HFFc6 (cell line): ENCODE data around the gene MEP1A. TPM values are rescaled to one million over a fixed set of nuclear protein-coding genes. Genes with fewer than 3 reads are reported as not detected.

Experiments used
- DNase-seq: peaks from one replicate; pipeline ENCODE4 v3.0.0-alpha.2; 2018
- H3K27ac Mint-ChIP-seq: 2 replicates; pipeline ENCODE4 v1.8.0; 2020; ENCODE audit warnings: mild to moderate bottlenecking, mixed read lengths
- H3K27me3 Mint-ChIP-seq: 2 replicates; pipeline ENCODE4 v1.8.0; 2021; ENCODE audit warnings: mild to moderate bottlenecking, moderate library complexity, mixed read lengths; ENCODE audit not compliant: insufficient read depth
- H3K36me3 Mint-ChIP-seq: 2 replicates; pipeline ENCODE4 v1.8.0; 2021; ENCODE audit warnings: low read depth, mixed read lengths
- H3K4me1 Mint-ChIP-seq: 2 replicates; pipeline ENCODE4 v1.8.0; 2020; ENCODE audit warnings: low read depth, mixed read lengths
- H3K4me3 Mint-ChIP-seq: 2 replicates; pipeline ENCODE4 v1.8.0; 2020; ENCODE audit warnings: mild to moderate bottlenecking, moderate library complexity, mixed read lengths
- H3K9me3 Mint-ChIP-seq: 2 replicates; pipeline ENCODE4 v1.8.0; 2020; ENCODE audit warnings: mild to moderate bottlenecking, mixed read lengths
- total RNA-seq, 6 experiments: library from RNA; stranded (reverse); fragmentation: NEBNext Ultra II Directional; extraction: Animal tissue kit (Norgen Biotek cat#: 25700); gene quantifications; 2 replicates in 1 of 6; 3 replicates in 5 of 6; pipeline ENCODE4 v1.2.3, GENCODE V29; 2021
- TF ChIP-seq, protein P1 (sequence below): fragments of 200-600 bp; sonication (generic); IDR thresholded peaks from 2 replicates; pipeline ENCODE4 v1.5.0; 2021; ENCODE audit warnings: antibody characterized with exemption, mild to moderate bottlenecking

MEP1A gene
- total RNA-seq, 6 experiments from 2014 or later, result not detected

DNA sequence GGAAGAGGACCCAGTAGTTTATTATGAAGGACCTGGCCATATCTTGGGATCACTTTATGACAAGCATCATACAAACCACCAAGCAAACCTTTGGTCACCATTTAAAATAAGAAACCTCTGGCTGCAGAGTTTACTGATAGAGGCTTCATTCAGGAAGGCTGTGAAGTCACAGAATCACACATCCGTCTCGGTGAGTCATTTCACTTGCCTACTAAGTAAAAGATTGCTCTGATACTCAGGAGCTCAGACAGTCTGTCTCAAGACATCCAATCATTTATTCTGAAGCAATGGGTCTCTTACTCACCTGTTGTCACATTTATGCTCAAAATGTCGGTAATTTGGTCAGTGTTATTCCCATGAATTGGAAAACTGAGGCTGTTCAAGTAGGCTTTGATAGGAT is 94.8 kb downstream of the MEP1A start:
- H3K27ac Mint-ChIP-seq, result no peak overlapping the region
- H3K4me1 Mint-ChIP-seq, result no peaks in the 10 kb centered on the region
- no peaks in the 10 kb centered on the region; the same call in 1 of the 2 replicates for H3K27me3 Mint-ChIP-seq
- no peaks in the 10 kb centered on the region for H3K36me3 Mint-ChIP-seq
- no peak overlapping the region for H3K4me3 Mint-ChIP-seq
- DNase-seq, result no peak
- no peaks in the 10 kb centered on the region; the same call in 1 of the 2 replicates for H3K9me3 Mint-ChIP-seq
- TF ChIP-seq, protein P1, sequence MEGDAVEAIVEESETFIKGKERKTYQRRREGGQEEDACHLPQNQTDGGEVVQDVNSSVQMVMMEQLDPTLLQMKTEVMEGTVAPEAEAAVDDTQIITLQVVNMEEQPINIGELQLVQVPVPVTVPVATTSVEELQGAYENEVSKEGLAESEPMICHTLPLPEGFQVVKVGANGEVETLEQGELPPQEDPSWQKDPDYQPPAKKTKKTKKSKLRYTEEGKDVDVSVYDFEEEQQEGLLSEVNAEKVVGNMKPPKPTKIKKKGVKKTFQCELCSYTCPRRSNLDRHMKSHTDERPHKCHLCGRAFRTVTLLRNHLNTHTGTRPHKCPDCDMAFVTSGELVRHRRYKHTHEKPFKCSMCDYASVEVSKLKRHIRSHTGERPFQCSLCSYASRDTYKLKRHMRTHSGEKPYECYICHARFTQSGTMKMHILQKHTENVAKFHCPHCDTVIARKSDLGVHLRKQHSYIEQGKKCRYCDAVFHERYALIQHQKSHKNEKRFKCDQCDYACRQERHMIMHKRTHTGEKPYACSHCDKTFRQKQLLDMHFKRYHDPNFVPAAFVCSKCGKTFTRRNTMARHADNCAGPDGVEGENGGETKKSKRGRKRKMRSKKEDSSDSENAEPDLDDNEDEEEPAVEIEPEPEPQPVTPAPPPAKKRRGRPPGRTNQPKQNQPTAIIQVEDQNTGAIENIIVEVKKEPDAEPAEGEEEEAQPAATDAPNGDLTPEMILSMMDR, result no peak

DNA sequence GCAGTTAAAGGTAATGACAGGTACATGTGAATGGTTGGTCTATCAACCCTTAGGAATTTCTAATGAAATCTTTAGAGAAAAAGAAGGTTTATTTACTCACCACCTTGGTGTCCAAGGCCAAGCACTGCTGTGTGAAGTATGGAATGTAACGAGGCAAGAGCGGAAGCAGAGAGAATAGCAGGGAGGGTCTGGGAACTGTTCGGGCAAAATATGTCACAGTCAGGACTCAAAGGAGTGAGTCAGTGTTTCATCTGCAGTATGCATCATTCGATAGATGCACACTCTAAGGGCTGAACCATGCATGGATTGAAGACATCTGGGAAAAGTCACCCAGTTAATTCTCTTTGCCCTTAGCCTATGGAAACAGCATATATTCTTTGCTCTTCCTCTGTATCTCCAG is 95.4 kb downstream of the MEP1A start:
- Mint-ChIP-seq H3K27ac (no peak overlapping the region), H3K4me1 (no peaks in the 10 kb centered on the region), H3K9me3 (no peaks in the 10 kb centered on the region; the same call in 1 of the 2 replicates), H3K4me3 (no peak overlapping the region), H3K36me3 (no peaks in the 10 kb centered on the region), H3K27me3 (no peaks in the 10 kb centered on the region; the same call in 1 of the 2 replicates)
- TF ChIP-seq, protein P1, result no peak
- no peak for DNase-seq

Other genes with a start within 250 kb of the MEP1A start
- not detected for gene CYP39A1, start 140.6 kb upstream of the MEP1A start, total RNA-seq
- under 1 TPM in 4 of 6 experiments, not detected in 2; 0.07 to 0.57 (median 0.39) TPM for gene SLC25A27, start 140.4 kb upstream of the MEP1A start, total RNA-seq
- gene TDRD6, start 105.5 kb upstream of the MEP1A start, total RNA-seq, result not detected
- gene PLA2G7, start 58.0 kb upstream of the MEP1A start, total RNA-seq, result not detected
- not detected for gene ANKRD66, start 46.5 kb upstream of the MEP1A start, total RNA-seq
- gene ADGRF5, start 128.5 kb downstream of the MEP1A start, total RNA-seq, result under 1 TPM in 4 of 6 experiments, not detected in 2; 0.06 to 0.26 (median 0.20) TPM
- not detected for gene ADGRF1, start 248.9 kb downstream of the MEP1A start, total RNA-seq